Mammary epithelial cell (primary cell): ENCODE data around the gene ENO4.

Experiments used
- EZH2 ChIP-seq: IDR thresholded peaks from 2 replicates; pipeline ENCODE4 v1.6.1; 2012; ENCODE audit warnings: low read length, inconsistent platforms, borderline replicate concordance
- TF ChIP-seq, protein P1 (sequence below), 2 donors: IDR thresholded peaks in 1 of 2; conservative IDR thresholded peaks in 1 of 2; 2 replicates each; pipeline ENCODE4 v1.5.1; 2011 to 2012; ENCODE audit warnings: inconsistent platforms in 2 of 2, low read length in 2 of 2, mild to moderate bottlenecking in 2 of 2, control low read depth in 1 of 2, low read depth in 1 of 2; ENCODE audit not compliant: insufficient read depth in 1 of 2; ENCODE audit errors: extremely low read depth in 1 of 2

DNA sequence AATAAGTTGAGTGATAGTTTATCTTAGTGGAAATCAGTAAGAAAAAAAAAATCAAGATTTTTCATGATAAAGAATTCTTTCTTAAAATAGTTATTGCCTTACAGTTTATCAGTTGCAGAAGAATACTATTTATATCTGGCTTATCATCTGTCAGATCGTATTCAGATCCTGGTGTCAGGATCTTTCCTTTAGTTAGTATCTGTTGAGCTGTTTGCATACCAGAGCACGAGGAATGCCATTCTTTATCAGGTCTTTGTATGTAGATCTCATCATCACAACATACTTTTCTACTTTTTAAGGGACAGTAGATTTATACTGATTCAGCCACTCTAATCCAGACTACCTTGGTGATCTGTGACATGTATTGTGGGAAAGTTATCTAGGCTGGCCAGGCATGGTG lies 12.5 kb downstream of the ENO4 start:
- TF ChIP-seq, protein P1, sequence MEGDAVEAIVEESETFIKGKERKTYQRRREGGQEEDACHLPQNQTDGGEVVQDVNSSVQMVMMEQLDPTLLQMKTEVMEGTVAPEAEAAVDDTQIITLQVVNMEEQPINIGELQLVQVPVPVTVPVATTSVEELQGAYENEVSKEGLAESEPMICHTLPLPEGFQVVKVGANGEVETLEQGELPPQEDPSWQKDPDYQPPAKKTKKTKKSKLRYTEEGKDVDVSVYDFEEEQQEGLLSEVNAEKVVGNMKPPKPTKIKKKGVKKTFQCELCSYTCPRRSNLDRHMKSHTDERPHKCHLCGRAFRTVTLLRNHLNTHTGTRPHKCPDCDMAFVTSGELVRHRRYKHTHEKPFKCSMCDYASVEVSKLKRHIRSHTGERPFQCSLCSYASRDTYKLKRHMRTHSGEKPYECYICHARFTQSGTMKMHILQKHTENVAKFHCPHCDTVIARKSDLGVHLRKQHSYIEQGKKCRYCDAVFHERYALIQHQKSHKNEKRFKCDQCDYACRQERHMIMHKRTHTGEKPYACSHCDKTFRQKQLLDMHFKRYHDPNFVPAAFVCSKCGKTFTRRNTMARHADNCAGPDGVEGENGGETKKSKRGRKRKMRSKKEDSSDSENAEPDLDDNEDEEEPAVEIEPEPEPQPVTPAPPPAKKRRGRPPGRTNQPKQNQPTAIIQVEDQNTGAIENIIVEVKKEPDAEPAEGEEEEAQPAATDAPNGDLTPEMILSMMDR (conservative IDR thresholded peaks at IDR 0.05 in 1 of 2, IDR thresholded peaks at IDR 0.05 in 1 of 2; ENCODE audit: extremely low read depth in 1 of 2, insufficient read depth in 1 of 2, low read depth in 1 of 2, low read length in 2 of 2), result no peak
- TF ChIP-seq EZH2, result no peak
